Measurements from ENCODE around the gene GATA6.

Gene GATA6

DNA sequence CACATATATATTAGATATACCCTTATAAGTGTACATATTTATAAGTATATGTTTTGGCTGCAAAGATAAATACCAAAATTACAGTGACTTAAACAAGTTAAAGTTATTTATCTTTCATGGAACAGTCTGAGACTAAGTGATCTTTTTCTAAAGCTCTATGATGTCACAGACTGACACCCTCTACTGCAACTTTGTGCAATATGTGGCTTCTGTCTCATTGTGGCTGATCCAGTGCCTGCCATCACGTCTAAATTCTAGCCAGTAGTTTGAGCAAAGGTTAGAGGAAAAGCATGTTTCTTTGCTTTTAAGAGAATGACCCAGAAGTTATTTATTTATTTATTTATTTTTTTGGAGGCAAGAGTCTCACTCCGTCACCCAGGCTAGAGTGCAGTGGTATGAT, 13.8 kb upstream of the GATA6 start:
- peaks cover 50 to 56% of the 10 kb centered on the region in 2 donors for H3K27me3 Mint-ChIP-seq
- no peaks in the 10 kb centered on the region for H3K4me1 Mint-ChIP-seq (ENCODE audit: low read depth in 2 of 2)
- H3K36me3 Mint-ChIP-seq (ENCODE audit: insufficient read depth), result no peaks in the 10 kb centered on the region
- H3K4me3 Mint-ChIP-seq, result no peak overlapping the region
- DNase-seq (no peak), ATAC-seq (replicated peaks) (no peak)
- no peak overlapping the region for H3K27ac Mint-ChIP-seq
- H3K9me3 Mint-ChIP-seq, result no peaks in the 10 kb centered on the region

DNA sequence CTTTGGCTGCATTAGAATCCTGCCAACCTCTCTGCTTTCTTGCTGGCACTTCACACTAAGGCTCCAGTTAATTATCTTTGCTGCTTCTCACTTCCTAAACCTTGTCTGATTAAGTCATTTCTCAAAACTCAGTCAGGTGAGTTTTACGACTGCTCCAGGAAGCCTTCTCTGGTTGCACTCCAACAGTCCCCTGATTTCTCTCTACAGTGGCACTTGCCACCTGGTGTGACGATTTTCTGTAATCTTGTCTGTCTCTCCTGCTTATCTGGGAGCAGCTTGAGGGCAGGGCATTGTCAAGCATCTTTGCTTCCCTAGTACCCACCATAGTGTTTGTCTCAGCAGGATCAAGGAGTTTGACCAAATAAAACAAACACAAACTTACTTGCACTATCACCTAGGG, 10.4 kb upstream of the GATA6 start:
- H3K4me1 Mint-ChIP-seq (ENCODE audit: low read depth in 2 of 2), result no peaks in the 10 kb centered on the region
- H3K4me3 Mint-ChIP-seq, result no peak overlapping the region
- H3K9me3 Mint-ChIP-seq, result no peaks in the 10 kb centered on the region
- H3K36me3 Mint-ChIP-seq (ENCODE audit: insufficient read depth), result no peaks in the 10 kb centered on the region
- ATAC-seq (replicated peaks), result no peak
- no peak for DNase-seq
- peaks cover 72 to 74% of the 10 kb centered on the region in 2 donors for H3K27me3 Mint-ChIP-seq
- no peak overlapping the region for H3K27ac Mint-ChIP-seq

DNA sequence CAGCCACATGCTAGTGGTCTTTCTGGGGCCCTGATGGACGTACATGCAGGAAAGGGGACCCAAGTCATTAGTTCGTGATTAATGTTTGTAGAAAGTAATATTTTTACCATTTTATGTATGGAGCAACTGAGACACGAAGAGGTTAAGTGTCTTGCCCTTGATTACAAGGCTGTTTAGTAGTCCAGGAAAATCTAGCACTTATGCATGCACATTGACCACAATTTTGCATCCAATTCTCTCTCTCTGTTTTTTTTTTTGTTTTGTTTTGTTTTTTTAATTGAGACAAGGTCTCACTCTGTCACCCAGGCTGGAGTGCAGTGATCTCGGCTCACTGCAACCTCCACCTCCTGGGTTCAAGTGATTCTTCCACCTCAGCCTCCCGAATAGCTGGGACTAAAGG, 8.3 kb upstream of the GATA6 start:
- Mint-ChIP-seq H3K27ac (no peak overlapping the region), H3K4me3 (no peak overlapping the region), H3K27me3 (peaks cover 73 to 82% of the 10 kb centered on the region in 2 donors), H3K4me1 (ENCODE audit: low read depth in 2 of 2) (no peaks in the 10 kb centered on the region), H3K36me3 (ENCODE audit: insufficient read depth) (peaks cover 10% of the 10 kb centered on the region), H3K9me3 (no peaks in the 10 kb centered on the region)
- DNase-seq (no peak), ATAC-seq (replicated peaks) (no peak)

DNA sequence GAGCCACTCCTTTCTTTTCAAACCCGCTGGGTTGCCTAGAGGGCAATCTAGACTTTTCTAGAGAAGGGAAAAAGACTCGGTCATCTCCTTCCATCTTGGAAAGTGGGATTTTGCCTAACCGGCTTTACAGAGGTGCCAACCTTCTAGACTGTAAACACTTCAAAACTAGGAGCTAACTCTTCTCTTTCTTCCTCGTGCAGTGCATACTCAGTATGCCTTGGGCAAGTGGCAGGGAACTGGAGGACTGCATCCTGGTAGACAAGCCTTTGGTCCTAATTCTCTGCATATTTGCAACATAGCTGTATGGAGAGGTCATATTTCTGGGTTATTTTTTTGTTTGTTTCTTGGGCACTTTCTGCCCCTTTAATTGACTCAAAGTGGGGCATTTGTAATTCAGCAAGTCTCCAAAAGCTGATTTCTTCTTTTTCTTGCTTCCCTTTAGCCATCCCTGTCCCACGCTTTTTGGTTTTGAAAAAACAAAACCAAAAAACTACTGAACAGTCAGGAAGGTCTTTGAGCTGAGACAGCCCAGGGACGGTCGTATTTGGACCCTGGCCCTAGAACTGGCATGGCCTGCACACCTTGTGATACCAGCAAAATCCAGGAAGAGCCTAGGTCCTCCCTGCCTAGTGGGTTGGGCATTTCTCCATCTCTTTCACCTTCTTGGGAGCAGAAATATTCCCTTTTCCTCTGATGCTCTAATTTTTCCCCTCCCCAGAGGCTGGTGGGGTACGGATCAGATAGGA, 5.8 kb upstream of the GATA6 start:
- Mint-ChIP-seq H3K36me3 (ENCODE audit: insufficient read depth) (peaks cover 19% of the 10 kb centered on the region), H3K4me3 (no peak overlapping the region), H3K27ac (no peak overlapping the region), H3K27me3 (peaks cover 73 to 90% of the 10 kb centered on the region in 2 donors), H3K9me3 (no peaks in the 10 kb centered on the region), H3K4me1 (ENCODE audit: low read depth in 2 of 2) (peaks cover 2 to 5% of the 10 kb centered on the region in 2 donors)
- no peak for DNase-seq
- ATAC-seq (replicated peaks), result no peak

DNA sequence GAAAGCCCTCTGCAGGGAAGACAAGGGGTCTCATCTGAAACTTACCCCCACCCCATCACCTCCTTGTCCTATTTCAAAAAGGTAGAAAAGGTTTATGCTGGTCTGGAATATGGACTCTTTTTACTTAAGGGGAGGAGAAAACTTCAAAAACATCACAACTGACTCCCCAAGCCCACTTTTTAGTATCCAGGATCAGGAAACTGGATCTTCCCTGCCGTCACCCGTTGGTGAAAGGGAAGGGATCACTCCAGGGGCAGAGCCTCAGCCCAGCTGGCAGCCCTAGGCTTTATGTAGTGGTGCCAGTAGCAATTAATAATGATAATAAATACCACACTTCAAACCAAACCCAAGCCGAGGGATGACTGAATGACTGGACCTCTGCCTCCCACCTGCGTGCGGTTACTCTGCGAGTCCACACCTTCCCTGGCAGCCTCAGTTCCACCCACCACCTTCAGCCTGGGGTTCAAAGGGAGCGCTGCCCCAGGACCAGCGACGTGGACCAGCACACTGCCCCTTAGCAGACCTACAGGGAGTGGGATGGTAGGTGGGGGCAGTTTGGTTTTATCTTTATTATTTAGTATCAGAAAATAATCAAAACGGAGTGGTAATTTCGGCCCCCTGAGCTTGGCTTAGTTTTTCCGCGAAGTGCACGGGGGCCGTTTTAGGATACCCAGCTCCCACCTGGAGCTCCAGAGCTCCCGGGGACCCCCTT, 4.9 kb upstream of the GATA6 start:
- Mint-ChIP-seq H3K4me1 (ENCODE audit: low read depth in 2 of 2) (peaks cover 4 to 10% of the 10 kb centered on the region in 2 donors), H3K36me3 (ENCODE audit: insufficient read depth) (peaks cover 23% of the 10 kb centered on the region), H3K27me3 (peaks cover 70 to 90% of the 10 kb centered on the region in 2 donors), H3K27ac (no peak overlapping the region), H3K4me3 (no peak overlapping the region), H3K9me3 (no peaks in the 10 kb centered on the region)
- ATAC-seq (replicated peaks) (no peak), DNase-seq (no peak)

DNA sequence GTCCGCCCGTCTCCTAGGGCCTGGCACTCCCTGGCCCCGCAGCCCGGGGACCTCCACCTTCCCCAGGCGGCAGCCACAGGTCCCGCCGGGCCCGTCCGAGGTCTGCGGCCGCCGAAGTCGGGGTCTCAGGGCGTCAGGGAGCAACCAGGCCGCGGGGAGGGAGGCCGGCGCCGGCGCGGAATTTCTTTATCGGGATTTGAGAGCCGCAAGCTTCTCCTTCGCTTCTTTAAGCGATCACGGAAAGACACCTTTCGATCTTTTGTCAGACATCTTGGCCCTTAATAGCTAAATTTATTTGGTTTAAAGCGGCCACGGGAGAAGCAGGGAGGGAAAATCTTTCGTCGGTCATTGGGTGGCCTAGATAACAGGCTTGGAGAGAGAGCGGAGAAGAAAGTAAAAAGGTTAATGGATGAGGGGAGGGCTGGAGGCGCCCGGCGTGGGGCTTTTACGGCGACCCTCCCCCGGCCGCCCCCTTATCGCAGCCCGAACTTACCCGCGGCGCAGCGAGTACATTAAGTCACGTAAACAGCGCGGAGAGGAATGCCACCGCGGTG, 4.3 kb upstream of the GATA6 start:
- ATAC-seq (replicated peaks), result no peak
- H3K36me3 Mint-ChIP-seq (ENCODE audit: insufficient read depth), result peaks cover 27% of the 10 kb centered on the region
- H3K4me1 Mint-ChIP-seq (ENCODE audit: low read depth in 2 of 2), result peaks cover 9 to 17% of the 10 kb centered on the region in 2 donors
- no peak for DNase-seq
- H3K27me3 Mint-ChIP-seq, result peaks cover 77 to 96% of the 10 kb centered on the region in 2 donors
- H3K27ac Mint-ChIP-seq, result peak overlapping the region in 1 of 2 donors; percentile 75
- H3K4me3 Mint-ChIP-seq, result peak overlapping the region; percentile 49 to 69
- H3K9me3 Mint-ChIP-seq, result no peaks in the 10 kb centered on the region

DNA sequence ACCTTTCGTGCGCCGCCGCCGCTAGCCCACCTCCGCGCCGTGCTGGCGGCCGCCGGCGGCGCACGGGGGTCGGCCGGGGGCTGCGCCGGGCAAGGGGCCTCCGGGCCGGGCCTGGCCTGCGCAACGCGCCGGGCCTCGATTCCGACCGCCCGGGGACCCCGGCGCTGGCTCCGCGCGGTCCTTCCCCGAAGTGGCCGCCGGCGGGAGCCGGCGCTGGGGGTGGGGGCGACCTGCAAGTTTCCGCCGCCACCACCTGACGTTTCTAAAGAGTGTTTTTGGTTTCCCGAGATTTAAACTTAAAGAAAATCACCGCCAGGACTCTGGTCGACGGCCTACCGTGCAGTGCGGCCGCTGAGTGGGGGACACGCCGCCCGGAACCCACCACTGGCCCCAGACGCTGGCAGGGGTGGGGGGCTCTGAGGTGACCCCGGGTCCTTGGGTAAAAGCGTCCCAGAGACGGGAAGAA, 3.8 kb upstream of the GATA6 start:
- DNase-seq, result no peak

DNA sequence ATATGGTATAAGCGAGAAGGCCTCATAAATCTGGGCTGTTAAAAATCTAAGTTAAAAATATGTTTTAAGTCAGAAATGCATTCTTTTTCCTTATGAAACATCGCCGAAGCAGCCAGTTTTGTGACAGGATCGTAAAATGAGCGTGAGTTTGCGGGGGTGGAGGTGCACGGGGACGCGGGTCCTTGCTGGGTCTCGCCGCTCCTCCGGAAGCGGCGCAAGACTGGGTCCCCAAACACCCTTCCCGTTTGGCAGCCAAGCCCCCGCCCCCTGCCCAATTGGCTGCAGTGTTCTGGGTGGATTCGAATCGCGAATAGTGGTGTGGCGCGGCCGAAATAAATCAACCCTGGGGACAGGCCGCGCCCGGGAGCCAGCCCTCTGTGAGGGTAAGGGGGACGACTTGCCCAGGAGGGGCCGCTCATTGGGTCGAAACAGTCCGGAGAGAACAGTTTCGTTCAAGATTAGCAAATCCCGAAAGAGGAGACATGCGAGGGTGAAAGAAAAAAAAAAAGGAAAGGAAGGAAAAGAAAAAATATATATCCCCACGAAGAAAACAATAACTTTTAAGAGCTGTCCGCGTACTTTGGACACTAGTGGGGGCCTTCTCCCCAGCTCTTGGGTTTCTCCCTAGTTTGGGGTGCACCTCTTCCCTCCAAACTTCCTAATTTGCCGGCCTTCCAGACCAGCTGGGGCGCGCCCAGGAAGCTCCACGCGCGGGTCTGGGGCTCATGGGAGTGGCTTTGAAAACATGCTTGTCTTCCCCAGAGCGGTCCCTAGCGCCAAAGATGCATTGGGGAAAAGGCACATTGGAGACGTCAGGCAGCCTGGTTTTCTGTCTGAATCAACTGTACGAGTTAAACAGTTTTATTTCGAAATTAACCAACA, 3.1 kb upstream of the GATA6 start:
- H3K27ac Mint-ChIP-seq, result no peak overlapping the region
- DNase-seq, result no peak

More for the DNA sequence above, 3.8 kb upstream of the GATA6 start:
- H3K27ac Mint-ChIP-seq, result peak overlapping the region in 1 of 2 donors; percentile 75
- peak overlapping the region; percentile 49 to 69 for H3K4me3 Mint-ChIP-seq
- peaks cover 27% of the 10 kb centered on the region for H3K36me3 Mint-ChIP-seq (ENCODE audit: insufficient read depth)
- peaks cover 13 to 21% of the 10 kb centered on the region in 2 donors for H3K4me1 Mint-ChIP-seq (ENCODE audit: low read depth in 2 of 2)
- ATAC-seq (replicated peaks), result no peak
- peaks cover 81 to 98% of the 10 kb centered on the region in 2 donors for H3K27me3 Mint-ChIP-seq
- H3K9me3 Mint-ChIP-seq, result no peaks in the 10 kb centered on the region

DNA sequence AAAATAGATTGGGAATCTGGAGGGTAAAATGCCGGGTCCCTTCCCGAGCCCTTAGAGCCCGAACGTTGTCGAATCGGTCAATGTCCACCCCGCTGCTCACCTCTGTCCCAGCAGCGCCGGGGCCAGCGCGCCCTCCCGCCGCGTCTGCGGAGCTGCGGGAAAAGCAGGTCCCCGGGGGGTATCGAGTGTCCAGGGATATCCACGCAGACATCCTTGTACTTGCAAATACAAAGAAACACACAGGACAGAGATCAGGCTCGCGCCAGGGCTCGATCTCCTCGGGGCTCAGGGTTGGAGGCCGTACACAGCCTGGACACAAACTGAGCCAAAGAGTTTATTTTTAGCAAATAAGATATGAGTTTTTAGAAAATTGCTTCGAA, 2.3 kb upstream of the GATA6 start:
- peaks cover 71 to 91% of the 10 kb centered on the region in 2 donors for H3K27me3 Mint-ChIP-seq
- H3K4me1 Mint-ChIP-seq (ENCODE audit: low read depth in 2 of 2), result peaks cover 15 to 21% of the 10 kb centered on the region in 2 donors
- ATAC-seq (replicated peaks) (no peak), DNase-seq (no peak)
- no peak overlapping the region for H3K27ac Mint-ChIP-seq
- no peak overlapping the region for H3K4me3 Mint-ChIP-seq
- no peaks in the 10 kb centered on the region for H3K9me3 Mint-ChIP-seq
- peaks cover 27% of the 10 kb centered on the region for H3K36me3 Mint-ChIP-seq (ENCODE audit: insufficient read depth)

More for the DNA sequence above, 3.1 kb upstream of the GATA6 start:
- H3K36me3 Mint-ChIP-seq (ENCODE audit: insufficient read depth), result peaks cover 27% of the 10 kb centered on the region
- H3K4me3 Mint-ChIP-seq, result peak overlapping the region; percentile 38 to 40
- no peak for ATAC-seq (replicated peaks)
- peaks cover 15 to 21% of the 10 kb centered on the region in 2 donors for H3K4me1 Mint-ChIP-seq (ENCODE audit: low read depth in 2 of 2)
- no peaks in the 10 kb centered on the region for H3K9me3 Mint-ChIP-seq
- H3K27me3 Mint-ChIP-seq, result peaks cover 78 to 99% of the 10 kb centered on the region in 2 donors

DNA sequence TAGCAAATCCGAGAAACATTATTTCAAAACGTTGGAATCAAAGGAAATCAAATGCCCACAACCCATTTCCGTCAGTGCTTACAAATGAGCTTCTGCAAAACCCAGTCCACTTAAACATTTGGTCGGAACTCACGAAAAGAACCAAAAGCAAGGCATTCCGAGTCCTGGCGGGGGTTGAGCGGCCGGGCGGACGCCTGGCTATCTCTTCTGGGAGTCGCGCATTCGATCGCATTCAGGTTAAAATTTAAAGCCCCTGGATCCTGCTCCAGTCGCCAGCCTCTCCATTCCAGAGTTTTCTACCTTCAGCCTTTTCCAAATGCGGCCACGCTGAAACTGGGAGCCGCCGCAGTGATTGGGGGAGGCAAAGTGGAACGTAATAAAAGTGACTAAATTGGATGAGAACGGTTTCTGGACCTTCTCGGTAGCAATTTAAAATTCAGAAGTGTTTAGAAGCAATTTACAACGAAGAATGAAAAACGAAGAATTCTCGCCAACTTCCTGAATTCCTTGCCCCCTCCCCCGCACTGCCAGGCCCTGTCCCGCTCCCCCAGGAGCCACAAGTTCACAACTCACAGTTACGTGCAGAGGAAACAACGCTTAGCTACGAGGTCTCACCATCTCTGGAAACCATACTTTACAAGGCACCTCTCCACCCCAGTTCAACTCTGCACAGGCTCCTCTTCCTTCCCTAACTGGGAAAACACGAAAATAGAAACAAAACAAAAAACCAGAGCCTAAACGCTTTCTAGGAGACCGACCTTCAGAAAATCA, 1.7 kb upstream of the GATA6 start:
- H3K9me3 Mint-ChIP-seq, result no peaks in the 10 kb centered on the region
- peaks cover 69 to 91% of the 10 kb centered on the region in 2 donors for H3K27me3 Mint-ChIP-seq
- H3K36me3 Mint-ChIP-seq (ENCODE audit: insufficient read depth), result peaks cover 27% of the 10 kb centered on the region
- peaks cover 15 to 21% of the 10 kb centered on the region in 2 donors for H3K4me1 Mint-ChIP-seq (ENCODE audit: low read depth in 2 of 2)
- peak overlapping the region; percentile 68 to 96 for H3K4me3 Mint-ChIP-seq
- no peak for DNase-seq
- H3K27ac Mint-ChIP-seq, result peak overlapping the region in 1 of 2 donors; percentile 5
- ATAC-seq (replicated peaks), result no peak

DNA sequence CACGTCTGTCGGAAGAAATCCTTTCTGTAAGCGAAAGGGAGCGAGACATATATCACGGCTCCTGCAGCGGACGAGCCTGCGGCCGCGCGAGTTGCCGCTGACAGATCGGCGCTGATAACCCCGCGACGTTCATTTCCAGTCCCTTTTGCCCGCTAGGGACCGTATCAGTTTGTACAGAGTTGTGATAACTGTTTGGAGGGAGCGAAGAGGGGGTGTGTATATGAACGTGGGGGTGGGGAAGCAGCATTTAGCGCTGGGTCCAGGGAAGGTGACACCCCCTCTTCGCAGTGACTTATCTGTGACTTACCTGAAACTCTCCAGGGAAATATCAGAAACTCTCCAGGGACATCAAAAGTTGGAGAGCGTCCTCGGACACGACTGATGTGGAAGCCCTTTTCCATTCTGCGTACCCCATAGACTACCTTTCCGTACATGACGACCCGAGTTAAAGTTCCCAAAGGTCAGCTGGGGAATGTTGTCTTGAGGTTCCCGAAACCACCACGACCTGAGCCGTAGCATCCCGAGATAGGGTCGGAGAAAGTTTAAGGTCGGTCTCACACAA, 948 bp upstream of the GATA6 start:
- H3K9me3 Mint-ChIP-seq, result no peaks in the 10 kb centered on the region
- H3K36me3 Mint-ChIP-seq (ENCODE audit: insufficient read depth), result peaks cover 27% of the 10 kb centered on the region
- H3K27ac Mint-ChIP-seq, result peak overlapping the region in 1 of 2 donors; percentile 86
- peaks cover 15 to 21% of the 10 kb centered on the region in 2 donors for H3K4me1 Mint-ChIP-seq (ENCODE audit: low read depth in 2 of 2)
- peaks cover 71 to 91% of the 10 kb centered on the region in 2 donors for H3K27me3 Mint-ChIP-seq
- DNase-seq (peak; percentile 30 to 43 (median 33)), ATAC-seq (replicated peaks) (peak; percentile 38)
- peak overlapping the region; percentile 68 to 96 for H3K4me3 Mint-ChIP-seq

DNA sequence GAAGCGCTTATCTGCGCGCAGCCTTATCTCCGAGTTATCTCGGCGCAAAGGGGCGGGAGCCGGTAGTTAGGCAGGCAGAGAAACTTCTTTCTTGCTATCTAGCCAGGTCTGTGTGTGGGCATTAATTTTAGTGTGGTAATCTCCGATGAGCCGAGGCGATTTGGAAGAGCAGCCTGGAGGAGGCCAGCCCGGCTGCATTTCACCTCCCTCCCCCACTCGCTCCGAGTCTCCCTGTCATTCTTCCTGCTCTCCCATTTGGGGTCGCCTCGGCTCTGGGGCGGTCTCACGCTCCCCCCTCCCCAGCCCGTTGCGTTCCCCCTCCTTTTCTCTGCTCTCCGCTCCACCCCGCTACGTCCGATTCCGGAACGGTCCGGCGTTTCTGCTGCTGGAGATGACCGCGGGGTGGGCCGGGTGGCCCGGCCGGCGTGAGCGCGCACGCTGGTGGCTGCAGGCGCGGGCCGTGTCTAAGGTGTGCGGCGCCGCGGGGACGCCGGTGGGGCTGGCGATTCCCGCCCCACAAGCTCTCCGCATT, 566 bp downstream of the GATA6 start:
- no peaks in the 10 kb centered on the region for H3K9me3 Mint-ChIP-seq
- H3K4me1 Mint-ChIP-seq (ENCODE audit: low read depth in 2 of 2), result peaks cover 15 to 21% of the 10 kb centered on the region in 2 donors
- peak overlapping the region; percentile 86 to 87 for H3K27ac Mint-ChIP-seq
- DNase-seq (no peak), ATAC-seq (replicated peaks) (peak; percentile 44)
- peaks cover 73 to 91% of the 10 kb centered on the region in 2 donors for H3K27me3 Mint-ChIP-seq
- peak overlapping the region; percentile 91 to 96 for H3K4me3 Mint-ChIP-seq
- peaks cover 26% of the 10 kb centered on the region for H3K36me3 Mint-ChIP-seq (ENCODE audit: insufficient read depth)

Measured in effector memory CD8-positive, alpha-beta T cell (primary cell).